Keratinocyte (primary cell): ENCODE results near the gene MAN1A2. TPM values are rescaled to one million over a fixed set of nuclear protein-coding genes. Genes with fewer than 3 reads are reported as not detected.

Experiments used
- DNase-seq: peaks from one replicate; pipeline ENCODE4 v3.0.0-alpha.2; 2011; ENCODE audit warnings: low read depth, missing footprints, low spot score
- FAIRE-seq: peaks from 2 replicates; lab custom pipeline; 2011; peaks lifted over from hg19 to GRCh38; lab: Jason Lieb, UNC
- H2AFZ ChIP-seq: 2 replicates; pipeline ENCODE4 v1.6.0; 2012; ENCODE audit warnings: low read length, control low read depth, inconsistent platforms; ENCODE audit not compliant: control insufficient read depth
- H3K27ac ChIP-seq: 2 replicates; pipeline ENCODE4 v1.5.1; 2011; ENCODE audit warnings: low read length; ENCODE audit not compliant: control insufficient read depth, insufficient read depth
- H3K27me3 ChIP-seq: 3 replicates; pipeline ENCODE4 v1.6.0; 2011; ENCODE audit warnings: low read length; ENCODE audit not compliant: control insufficient read depth, insufficient read depth; ENCODE audit errors: extremely low read depth
- H3K36me3 ChIP-seq, 2 experiments: 2 replicates in 1 of 2; 3 replicates in 1 of 2; pipeline ENCODE4 v1.5.1; 2011; ENCODE audit warnings: low read length in 2 of 2, mild to moderate bottlenecking in 1 of 2; ENCODE audit not compliant: control insufficient read depth in 2 of 2, insufficient read depth in 2 of 2; ENCODE audit errors: extremely low read depth in 1 of 2
- H3K4me1 ChIP-seq: 3 replicates; pipeline ENCODE4 v1.5.1; 2011; ENCODE audit warnings: low read length; ENCODE audit not compliant: control insufficient read depth, insufficient read depth; ENCODE audit errors: extremely low read depth
- H3K4me2 ChIP-seq: 3 replicates; pipeline ENCODE4 v1.6.0; 2011; ENCODE audit warnings: low read depth, low read length; ENCODE audit not compliant: control insufficient read depth, insufficient read depth; ENCODE audit errors: extremely low read depth
- H3K4me3 ChIP-seq, 3 experiments: fragments of 200-600 bp in 1 of 3; sonication (generic) in 1 of 3; 2 replicates in 2 of 3; 3 replicates in 1 of 3; pipeline ENCODE4 v1.5.1; 2011 to 2016; ENCODE audit warnings: low read length in 3 of 3, mild to moderate bottlenecking in 3 of 3, control low read depth in 2 of 3, inconsistent platforms in 1 of 3, low read depth in 1 of 3, mixed read lengths in 1 of 3, mixed run types in 1 of 3, moderate library complexity in 1 of 3; ENCODE audit not compliant: control insufficient read depth in 2 of 3, insufficient read depth in 2 of 3; ENCODE audit errors: extremely low read depth in 1 of 3
- H3K79me2 ChIP-seq: 2 replicates; pipeline ENCODE4 v1.6.0; 2012; ENCODE audit warnings: low read length; ENCODE audit not compliant: control insufficient read depth, insufficient read depth
- H3K9ac ChIP-seq: 3 replicates; pipeline ENCODE4 v1.6.0; 2011; ENCODE audit warnings: low read length; ENCODE audit not compliant: control insufficient read depth, insufficient read depth; ENCODE audit errors: extremely low read depth
- H3K9me1 ChIP-seq: 3 replicates; pipeline ENCODE4 v1.6.0; 2011; ENCODE audit warnings: low read length; ENCODE audit not compliant: control insufficient read depth, insufficient read depth; ENCODE audit errors: extremely low read depth
- H3K9me3 ChIP-seq: 2 replicates; pipeline ENCODE4 v1.5.1; 2012; ENCODE audit warnings: low read depth, low read length; ENCODE audit not compliant: control insufficient read depth
- H4K20me1 ChIP-seq: 3 replicates; pipeline ENCODE4 v1.6.0; 2011; ENCODE audit warnings: low read length; ENCODE audit not compliant: control insufficient read depth, insufficient read depth; ENCODE audit errors: extremely low read depth
- CTCF ChIP-seq, 3 experiments: IDR thresholded peaks in 1 of 3; conservative IDR thresholded peaks in 1 of 3; optimal IDR thresholded peaks in 1 of 3; 2 replicates in 2 of 3; 3 replicates in 1 of 3; pipeline versions ENCODE3 to v1.5.1; 2011; ENCODE audit warnings: low read length in 3 of 3, mild to moderate bottlenecking in 3 of 3, moderate library complexity in 2 of 3, control low read depth in 1 of 3, inconsistent platforms in 1 of 3; ENCODE audit not compliant: insufficient read depth in 2 of 3; ENCODE audit errors: extremely low read depth in 1 of 3
- EZH2 ChIP-seq: IDR thresholded peaks from one replicate; pipeline ENCODE4 v1.6.1; 2012; ENCODE audit warnings: inconsistent platforms, mild to moderate bottlenecking, low read length, moderate library complexity
- dilution Hi-C: fragments of 300-500 bp; cut with MboI; formaldehyde crosslinking; loops from one replicate; pipeline ENCODE4 v1.7.0; 2020; ENCODE audit warnings: low sequenced_read_pairs; ENCODE audit not compliant: extremely low pct_ligation_motif_present
- polyA plus RNA-seq, 5 experiments: library from polyadenylated mRNA; depleted of rRNA in 3 of 5; stranded (reverse) in 3 of 5; stranded (forward) in 1 of 5; unstranded in 1 of 5; fragments of >200 nt; gene quantifications; 1 replicate in 1 of 5; 2 replicates in 3 of 5; 3 replicates in 1 of 5; pipeline versions ENCODE4 v1.2.1 to v1.2.3, GENCODE V29; 2011 to 2012; ENCODE audit warnings: missing spikeins in 2 of 5, low read depth in 1 of 5, low replicate concordance in 1 of 5

Gene MAN1A2
- polyA plus RNA-seq, 1 donor (not counting 4 experiments of a cell fraction or from before 2014, with no cell fraction given), result 19.0 TPM

GRCh38 chr1:117327011-117327410 lies 40.2 kb upstream of the MAN1A2 start:
- TF ChIP-seq EZH2 (no peak), CTCF (optimal IDR thresholded peaks at IDR 0.05 in 1 of 3, IDR thresholded peaks at IDR 0.05 in 1 of 3, conservative IDR thresholded peaks at IDR 0.05 in 1 of 3; ENCODE audit: extremely low read depth in 1 of 3, insufficient read depth in 2 of 3, low read length in 3 of 3) (no peak)
- no peak overlapping the region for H2AFZ ChIP-seq
- no peaks in the 10 kb centered on the region for H4K20me1 ChIP-seq
- DNase-seq, result no peak
- H3K9ac ChIP-seq, result no peak overlapping the region
- H3K79me2 ChIP-seq, result no peaks in the 10 kb centered on the region
- H3K9me3 ChIP-seq, result no peaks in the 10 kb centered on the region
- no peak overlapping the region for H3K4me2 ChIP-seq
- H3K27ac ChIP-seq, result no peak overlapping the region
- no peaks in the 10 kb centered on the region for H3K4me1 ChIP-seq
- no peaks in the 10 kb centered on the region for H3K9me1 ChIP-seq
- no peak for FAIRE-seq
- no peaks in the 10 kb centered on the region for H3K36me3 ChIP-seq
- peaks cover 12% of the 10 kb centered on the region for H3K27me3 ChIP-seq
- no peak overlapping the region for H3K4me3 ChIP-seq
- dilution Hi-C loops, result no loop called here

GRCh38 chr1:117335376-117336086 lies 31.7 kb upstream of the MAN1A2 start:
- FAIRE-seq, result no peak
- Histone ChIP-seq H3K4me1 (no peaks in the 10 kb centered on the region), H2AFZ (no peak overlapping the region)

More at GRCh38 chr1:117335376-117336086, 31.7 kb upstream of the MAN1A2 start:
- H3K9me3 ChIP-seq, result no peaks in the 10 kb centered on the region
- no peak overlapping the region for H3K4me2 ChIP-seq
- H3K79me2 ChIP-seq, result no peaks in the 10 kb centered on the region
- no peak overlapping the region for H3K27ac ChIP-seq
- H3K4me3 ChIP-seq, result no peak overlapping the region
- no peak for DNase-seq
- H4K20me1 ChIP-seq, result no peaks in the 10 kb centered on the region
- H3K9me1 ChIP-seq, result no peaks in the 10 kb centered on the region
- dilution Hi-C loops, result no loop called here
- H3K36me3 ChIP-seq, result no peaks in the 10 kb centered on the region
- H3K27me3 ChIP-seq, result no peaks in the 10 kb centered on the region
- TF ChIP-seq CTCF (optimal IDR thresholded peaks at IDR 0.05 in 1 of 3, IDR thresholded peaks at IDR 0.05 in 1 of 3, conservative IDR thresholded peaks at IDR 0.05 in 1 of 3; ENCODE audit: extremely low read depth in 1 of 3, insufficient read depth in 2 of 3, low read length in 3 of 3), result no peak
- no peak overlapping the region for H3K9ac ChIP-seq
